NT2/D1 (cell line): ENCODE data around the gene HHLA2.
"Not testable (repeated sequence)": the region's sequence is repeated elsewhere in the genome, so short reads cannot be mapped to it uniquely, and the experiment has no call there.

ENCODE experiments used
- DNase-seq: peaks from one replicate; pipeline ENCODE4 v3.0.0-alpha.2; 2011; ENCODE audit warnings: low read depth, low spot score
- H3K27me3 ChIP-seq: 2 replicates; pipeline ENCODE4 v1.6.0; 2011; ENCODE audit warnings: mild to moderate bottlenecking; ENCODE audit not compliant: insufficient read length, insufficient read depth
- H3K36me3 ChIP-seq: 2 replicates; pipeline ENCODE4 v1.6.1; 2011; ENCODE audit warnings: mild to moderate bottlenecking, low read length, mixed read lengths; ENCODE audit not compliant: insufficient read depth, insufficient read length
- H3K4me1 ChIP-seq: 2 replicates; pipeline ENCODE4 v1.5.1; 2011; ENCODE audit not compliant: insufficient read depth, insufficient read length
- H3K4me3 ChIP-seq: 2 replicates; pipeline ENCODE4 v1.5.1; 2011; ENCODE audit warnings: low read depth; ENCODE audit not compliant: insufficient read length
- H3K9ac ChIP-seq: 2 replicates; pipeline ENCODE4 v1.6.0; 2011; ENCODE audit warnings: low read depth; ENCODE audit not compliant: insufficient read length
- H3K9me3 ChIP-seq: 2 replicates; pipeline ENCODE4 v1.5.1; 2011; ENCODE audit warnings: mild to moderate bottlenecking, low read length; ENCODE audit not compliant: insufficient read depth
- SUZ12 ChIP-seq: IDR thresholded peaks from 2 replicates; pipeline ENCODE4 v1.6.1; 2011; ENCODE audit not compliant: insufficient read length, insufficient read depth; ENCODE audit errors: extremely low read depth
- YY1 ChIP-seq: IDR thresholded peaks from 2 replicates; pipeline ENCODE4 v1.6.1; 2011; ENCODE audit not compliant: insufficient read length, insufficient read depth
- ZNF274 ChIP-seq: IDR thresholded peaks from 2 replicates; pipeline ENCODE4 v1.6.1; 2011; ENCODE audit warnings: mild to moderate bottlenecking, low read depth, low read length

Gene HHLA2

GRCh38 chr3:108376026-108376425 lies 79.7 kb downstream of the HHLA2 start:
- DNase-seq: no peak
- TF ChIP-seq YY1: no peak
- no peak for TF ChIP-seq ZNF274
- no peak for TF ChIP-seq SUZ12
- Histone ChIP-seq H3K36me3 (no peaks in the 10 kb centered on the region), H3K4me1 (no peaks in the 10 kb centered on the region), H3K27me3 (no peaks in the 10 kb centered on the region), H3K4me3 (no peak overlapping the region), H3K9ac (no peak overlapping the region), H3K9me3 (no peaks in the 10 kb centered on the region)

- no peak for TF ChIP-seq ZNF274
- TF ChIP-seq SUZ12: no peak
- no peak for TF ChIP-seq YY1
- no peaks in the 10 kb centered on the region for H3K36me3 ChIP-seq
- no peak overlapping the region for H3K9ac ChIP-seq
- H3K4me3 ChIP-seq: no peak overlapping the region
- DNase-seq: no peak
- no peaks in the 10 kb centered on the region for H3K27me3 ChIP-seq
- H3K4me1 ChIP-seq: no peaks in the 10 kb centered on the region
- H3K9me3 ChIP-seq: no peaks in the 10 kb centered on the region
Measured at GRCh38 chr3:108377384-108377783, 81.0 kb downstream of the HHLA2 start.

- DNase-seq: no peak
- H3K36me3 ChIP-seq: no peaks in the 10 kb centered on the region
- H3K9me3 ChIP-seq: no peaks in the 10 kb centered on the region
- H3K9ac ChIP-seq: no peak overlapping the region
- H3K4me3 ChIP-seq: no peak overlapping the region
- H3K27me3 ChIP-seq: no peaks in the 10 kb centered on the region
- no peaks in the 10 kb centered on the region for H3K4me1 ChIP-seq
- no peak for TF ChIP-seq SUZ12
- TF ChIP-seq ZNF274: no peak
- no peak for TF ChIP-seq YY1
Measured at GRCh38 chr3:108378153-108378951, 82.0 kb downstream of the HHLA2 start.

- not testable (repeated sequence) for H3K4me3 ChIP-seq, H3K9ac ChIP-seq, H3K36me3 ChIP-seq, H3K27me3 ChIP-seq, DNase-seq, H3K4me1 ChIP-seq, H3K9me3 ChIP-seq
Measured at GRCh38 chr3:108378952-108379342, 82.6 kb downstream of the HHLA2 start.

- H3K27me3 ChIP-seq: no peaks in the 10 kb centered on the region
- H3K4me3 ChIP-seq: no peak overlapping the region
- no peak for TF ChIP-seq YY1
- H3K9me3 ChIP-seq: no peaks in the 10 kb centered on the region
- H3K4me1 ChIP-seq: no peaks in the 10 kb centered on the region
- H3K36me3 ChIP-seq: no peaks in the 10 kb centered on the region
- no peak for DNase-seq
- H3K9ac ChIP-seq: no peak overlapping the region
Measured at GRCh38 chr3:108380128-108380795, 83.9 kb downstream of the HHLA2 start.

- TF ChIP-seq YY1 (no peak), ZNF274 (no peak)
- Histone ChIP-seq H3K4me3 (no peak overlapping the region), H3K9me3 (no peaks in the 10 kb centered on the region), H3K36me3 (no peaks in the 10 kb centered on the region), H3K9ac (no peak overlapping the region), H3K27me3 (no peaks in the 10 kb centered on the region), H3K4me1 (no peaks in the 10 kb centered on the region)
- DNase-seq: no peak
Measured at GRCh38 chr3:108381529-108382140, 85.3 kb downstream of the HHLA2 start.

- H3K27me3 ChIP-seq: no peaks in the 10 kb centered on the region
- H3K36me3 ChIP-seq: no peaks in the 10 kb centered on the region
- no peaks in the 10 kb centered on the region for H3K9me3 ChIP-seq
- H3K4me3 ChIP-seq: no peak overlapping the region
- H3K9ac ChIP-seq: no peak overlapping the region
- H3K4me1 ChIP-seq: no peaks in the 10 kb centered on the region
- TF ChIP-seq ZNF274 (no peak), SUZ12 (no peak), YY1 (no peak)
- no peak for DNase-seq
Measured at GRCh38 chr3:108383306-108383705, 87.0 kb downstream of the HHLA2 start.

GRCh38 chr3:108387063-108387462 lies 90.7 kb downstream of the HHLA2 start:
- no peak overlapping the region for H3K4me3 ChIP-seq
- no peaks in the 10 kb centered on the region for H3K36me3 ChIP-seq
- H3K27me3 ChIP-seq: no peaks in the 10 kb centered on the region
- no peak for TF ChIP-seq YY1
- no peak for TF ChIP-seq ZNF274
- TF ChIP-seq SUZ12: no peak
- no peak for DNase-seq
- peaks cover 2% of the 10 kb centered on the region for H3K4me1 ChIP-seq
- no peaks in the 10 kb centered on the region for H3K9me3 ChIP-seq
- no peak overlapping the region for H3K9ac ChIP-seq
